Measurements from ENCODE around the gene DPP6. TPM values are rescaled to one million over a fixed set of nuclear protein-coding genes. Genes with fewer than 3 reads are reported as not detected.

DPP6 gene
- total RNA-seq, 1 experiment from 2014 or later: not detected

GRCh38 chr7:154876516-154876915 is 824.3 kb downstream of the DPP6 start:
- H3K9me3 Mint-ChIP-seq (ENCODE audit: unreplicated experiment): no peaks in the 10 kb centered on the region
- no peaks in the 10 kb centered on the region for H3K36me3 Mint-ChIP-seq (ENCODE audit: insufficient read depth, unreplicated experiment)
- no peak for DNase-seq
- no peak overlapping the region for H3K4me3 Mint-ChIP-seq (ENCODE audit: unreplicated experiment)
- no peak overlapping the region for H3K4me3 ChIP-seq (ENCODE audit: low read depth, low read length)
- no peaks in the 10 kb centered on the region for H3K4me1 ChIP-seq
- peaks cover 15% of the 10 kb centered on the region for H3K27me3 Mint-ChIP-seq (ENCODE audit: insufficient read depth, unreplicated experiment)
- no peak overlapping the region for H3K27ac Mint-ChIP-seq (ENCODE audit: unreplicated experiment)
- H3K9me3 ChIP-seq: no peaks in the 10 kb centered on the region
- CTCF ChIA-PET: no interaction called here
- H3K27me3 ChIP-seq (replicated peaks; ENCODE audit: control insufficient read depth, insufficient read depth, low read length): no peaks in the 10 kb centered on the region
- POLR2A ChIA-PET: no interaction called here
- TF ChIP-seq CTCF (IDR thresholded peaks at IDR 0.05; ENCODE audit: insufficient read depth in 1 of 2, low read depth in 1 of 2, low read length in 1 of 2, severe bottlenecking in 1 of 2, unreplicated experiment in 1 of 2): no peak
- H3K36me3 ChIP-seq (ENCODE audit: control insufficient read depth, insufficient read depth, low read length): no peaks in the 10 kb centered on the region
- H3K4me1 Mint-ChIP-seq (ENCODE audit: low read depth, unreplicated experiment): no peaks in the 10 kb centered on the region
- intact Hi-C loops (cut with micrococcal nuclease; ENCODE audit: unreplicated experiment): no loop called here
- no TSS peak for BruUV-seq (replicated peaks)

DNA sequence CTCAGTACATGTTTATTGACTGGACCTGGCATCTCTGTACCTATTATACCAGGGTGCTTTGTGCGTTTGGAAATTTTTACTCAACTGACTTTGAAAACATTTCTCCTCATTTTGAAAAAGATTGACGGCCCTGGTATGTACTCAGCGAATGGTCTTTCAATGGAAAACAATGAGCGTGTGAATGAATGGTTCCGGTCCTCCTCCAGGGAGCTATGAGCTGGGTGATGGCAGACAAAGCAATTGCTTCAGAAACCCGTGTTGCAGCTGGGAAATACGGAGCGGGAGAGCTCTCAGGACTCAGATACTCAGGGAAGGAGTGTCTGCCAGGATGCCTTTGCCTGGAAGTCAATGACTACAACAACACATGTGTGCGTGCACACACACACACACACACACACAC is 824.8 kb downstream of the DPP6 start:
- POLR2A ChIA-PET: no interaction called here
- no peaks in the 10 kb centered on the region for H3K36me3 Mint-ChIP-seq (ENCODE audit: insufficient read depth, unreplicated experiment)

DNA sequence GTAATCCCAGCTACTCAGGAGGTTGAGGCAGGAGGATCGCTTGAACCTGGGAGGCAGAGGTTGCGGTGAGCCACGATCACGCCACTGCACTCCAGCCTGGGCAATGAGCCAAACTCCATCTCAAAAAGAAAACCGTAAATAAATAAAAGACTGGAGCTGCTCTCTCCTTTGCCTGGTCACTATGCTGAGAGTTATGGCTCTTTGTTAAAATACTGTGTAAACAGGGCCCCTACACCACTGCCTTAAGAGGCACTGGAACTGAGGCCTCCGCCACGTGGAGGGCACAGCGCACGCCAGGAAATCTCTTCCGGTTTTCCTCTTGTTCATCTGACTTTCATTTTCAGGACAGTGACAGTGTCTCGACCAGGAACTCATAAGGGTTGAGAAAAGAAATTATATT is 827.4 kb downstream of the DPP6 start:
- no TSS peak for BruUV-seq (replicated peaks)
- intact Hi-C loops (cut with micrococcal nuclease; ENCODE audit: unreplicated experiment): no loop called here
- ChIA-PET CTCF (no interaction called here), POLR2A (no interaction called here)
- Histone ChIP-seq H3K27me3 (replicated peaks; ENCODE audit: control insufficient read depth, insufficient read depth, low read length) (no peaks in the 10 kb centered on the region), H3K4me1 (no peaks in the 10 kb centered on the region), H3K4me3 (ENCODE audit: low read depth, low read length) (no peak overlapping the region), H3K9me3 (peaks cover 10% of the 10 kb centered on the region; the same call in 1 of the 2 replicates), H3K36me3 (ENCODE audit: control insufficient read depth, insufficient read depth, low read length) (no peaks in the 10 kb centered on the region)
- H3K4me1 Mint-ChIP-seq (ENCODE audit: low read depth, unreplicated experiment): no peaks in the 10 kb centered on the region
- H3K9me3 Mint-ChIP-seq (ENCODE audit: unreplicated experiment): no peaks in the 10 kb centered on the region
- H3K4me3 Mint-ChIP-seq (ENCODE audit: unreplicated experiment): no peak overlapping the region
- peaks cover 12% of the 10 kb centered on the region for H3K27me3 Mint-ChIP-seq (ENCODE audit: insufficient read depth, unreplicated experiment)
- H3K27ac Mint-ChIP-seq (ENCODE audit: unreplicated experiment): no peak overlapping the region
- no peak for DNase-seq
- no peak for TF ChIP-seq CTCF (IDR thresholded peaks at IDR 0.05; ENCODE audit: insufficient read depth in 1 of 2, low read depth in 1 of 2, low read length in 1 of 2, severe bottlenecking in 1 of 2, unreplicated experiment in 1 of 2)
- H3K36me3 Mint-ChIP-seq (ENCODE audit: insufficient read depth, unreplicated experiment): no peaks in the 10 kb centered on the region

More for the DNA sequence above, 824.8 kb downstream of the DPP6 start:
- Histone ChIP-seq H3K36me3 (ENCODE audit: control insufficient read depth, insufficient read depth, low read length) (no peaks in the 10 kb centered on the region), H3K9me3 (no peaks in the 10 kb centered on the region), H3K4me3 (ENCODE audit: low read depth, low read length) (no peak overlapping the region), H3K4me1 (no peaks in the 10 kb centered on the region), H3K27me3 (replicated peaks; ENCODE audit: control insufficient read depth, insufficient read depth, low read length) (no peaks in the 10 kb centered on the region)
- no peak for DNase-seq
- peaks cover 15% of the 10 kb centered on the region for H3K27me3 Mint-ChIP-seq (ENCODE audit: insufficient read depth, unreplicated experiment)
- CTCF ChIA-PET: no interaction called here
- no peaks in the 10 kb centered on the region for H3K9me3 Mint-ChIP-seq (ENCODE audit: unreplicated experiment)
- no TSS peak for BruUV-seq (replicated peaks)
- intact Hi-C loops (cut with micrococcal nuclease; ENCODE audit: unreplicated experiment): no loop called here
- no peak for TF ChIP-seq CTCF (IDR thresholded peaks at IDR 0.05; ENCODE audit: insufficient read depth in 1 of 2, low read depth in 1 of 2, low read length in 1 of 2, severe bottlenecking in 1 of 2, unreplicated experiment in 1 of 2)
- no peak overlapping the region for H3K4me3 Mint-ChIP-seq (ENCODE audit: unreplicated experiment)
- H3K4me1 Mint-ChIP-seq (ENCODE audit: low read depth, unreplicated experiment): no peaks in the 10 kb centered on the region
- H3K27ac Mint-ChIP-seq (ENCODE audit: unreplicated experiment): no peak overlapping the region

Data from Caco-2 (cell line).